Measurements from ENCODE around the gene ASS1. TPM values are rescaled to one million over a fixed set of nuclear protein-coding genes. Genes with fewer than 3 reads are reported as not detected.

Gene ASS1
- total and polyA plus RNA-seq, 7 donors: 31.0 to 74.4 (median 67.0) TPM

GRCh38 chr9:130473009-130473408 is 28.2 kb downstream of the ASS1 start:
- DNase-seq (no peak), ATAC-seq (no peak)
- Histone ChIP-seq H3K27me3 (ENCODE audit: insufficient read depth in 3 of 3, low read length in 2 of 3) (no peaks in the 10 kb centered on the region), H3K4me3 (no peak overlapping the region), H3K27ac (no peak overlapping the region), H3K36me3 (ENCODE audit: insufficient read depth in 1 of 2, low read depth in 1 of 2) (peaks cover 2 to 9% of the 10 kb centered on the region in 2 donors), H3K4me1 (no peaks in the 10 kb centered on the region), H3K9me3 (no peaks in the 10 kb centered on the region)
- TF ChIP-seq CTCF (IDR thresholded peaks at IDR 0.05): no peak
- intact Hi-C loops (cut with DNase I): no loop called here
- 93 to 99% (median 95%) methylated on average over 6 of the region's 6 CpGs for WGBS, 3 donors

GRCh38 chr9:130473566-130473965 is 28.8 kb downstream of the ASS1 start:
- intact Hi-C loops (cut with DNase I): no loop called here
- WGBS, 3 donors: 62 to 69% (median 64%) methylated on average over 13 of the region's 13 CpGs

GRCh38 chr9:130474106-130474505 is 29.3 kb downstream of the ASS1 start:
- WGBS, 3 donors: 63 to 74% (median 74%) methylated on average over 15 of the region's 15 CpGs
- no peaks in the 10 kb centered on the region for H3K4me1 ChIP-seq
- no peak overlapping the region for H3K27ac ChIP-seq
- ATAC-seq: no peak
- no peak for TF ChIP-seq CTCF (IDR thresholded peaks at IDR 0.05)
- intact Hi-C loops (cut with DNase I): no loop called here
- no peaks in the 10 kb centered on the region for H3K27me3 ChIP-seq (ENCODE audit: insufficient read depth in 3 of 3, low read length in 2 of 3)
- H3K36me3 ChIP-seq (ENCODE audit: insufficient read depth in 1 of 2, low read depth in 1 of 2): peaks cover 2 to 9% of the 10 kb centered on the region in 2 donors
- H3K4me3 ChIP-seq: no peak overlapping the region
- H3K9me3 ChIP-seq: no peaks in the 10 kb centered on the region
- no peak for DNase-seq

More at GRCh38 chr9:130473566-130473965, 28.8 kb downstream of the ASS1 start:
- no peak overlapping the region for H3K27ac ChIP-seq
- H3K4me1 ChIP-seq: no peaks in the 10 kb centered on the region
- H3K4me3 ChIP-seq: no peak overlapping the region
- no peaks in the 10 kb centered on the region for H3K9me3 ChIP-seq
- no peaks in the 10 kb centered on the region for H3K27me3 ChIP-seq (ENCODE audit: insufficient read depth in 3 of 3, low read length in 2 of 3)
- peaks cover 2 to 9% of the 10 kb centered on the region in 2 donors for H3K36me3 ChIP-seq (ENCODE audit: insufficient read depth in 1 of 2, low read depth in 1 of 2)
- DNase-seq (no peak), ATAC-seq (no peak)
- no peak for TF ChIP-seq CTCF (IDR thresholded peaks at IDR 0.05)

- Histone ChIP-seq H3K27me3 (ENCODE audit: insufficient read depth in 3 of 3, low read length in 2 of 3) (no peaks in the 10 kb centered on the region), H3K4me3 (no peak overlapping the region), H3K9me3 (no peaks in the 10 kb centered on the region), H3K4me1 (no peaks in the 10 kb centered on the region), H3K27ac (no peak overlapping the region), H3K36me3 (ENCODE audit: insufficient read depth in 1 of 2, low read depth in 1 of 2) (peaks cover 2 to 4% of the 10 kb centered on the region in 2 donors)
- intact Hi-C loops (cut with DNase I): no loop called here
- WGBS, 3 donors: 81 to 86% (median 85%) methylated on average over 21 of the region's 21 CpGs
- DNase-seq: no peak
- ATAC-seq: no peak
- no peak for TF ChIP-seq CTCF (IDR thresholded peaks at IDR 0.05)
These were observed 31.5 kb downstream of the ASS1 start for GRCh38 chr9:130476151-130476730.

- H3K4me1 ChIP-seq: no peaks in the 10 kb centered on the region
- H3K4me3 ChIP-seq: no peak overlapping the region
- WGBS, 3 donors: 92 to 97% (median 93%) methylated on average over 11 to 12 of the region's 12 CpGs
- no peak for TF ChIP-seq CTCF (IDR thresholded peaks at IDR 0.05)
- no peaks in the 10 kb centered on the region for H3K9me3 ChIP-seq
- DNase-seq (no peak), ATAC-seq (no peak)
- intact Hi-C loops (cut with DNase I): no loop called here
- H3K36me3 ChIP-seq (ENCODE audit: insufficient read depth in 1 of 2, low read depth in 1 of 2): peaks cover 0 to 2% of the 10 kb centered on the region in 2 donors
- H3K27me3 ChIP-seq (ENCODE audit: insufficient read depth in 3 of 3, low read length in 2 of 3): no peaks in the 10 kb centered on the region
- H3K27ac ChIP-seq: no peak overlapping the region
These were observed 32.8 kb downstream of the ASS1 start for GRCh38 chr9:130477564-130477963.
